ENCODE results near the gene PRRG1.
"Not testable (repeated sequence)": the region's sequence is repeated elsewhere in the genome, so short reads cannot be mapped to it uniquely, and the experiment has no call there.

Gene PRRG1

GRCh38 chrX:37349221-37350033, at the start of gene PRRG1:
Gene PRRG1, plus strand, starts transcription at chrX:37349364. Its CDS starts 56,886 bp downstream, at chrX:37406250.
- DNase-seq (ENCODE audit: low spot score) = no peak

- peak; percentile 2 for DNase-seq (ENCODE audit: low spot score)
These were observed 46.6 kb upstream of the PRRG1 start for GRCh38 chrX:37302569-37302968.

GRCh38 chrX:37305238-37305637, 43.9 kb upstream of the PRRG1 start:
- not testable (repeated sequence) for DNase-seq (ENCODE audit: low spot score)

GRCh38 chrX:37314531-37314930, 34.6 kb upstream of the PRRG1 start:
- no peak for DNase-seq (ENCODE audit: low spot score)

GRCh38 chrX:37315511-37316248, 33.5 kb upstream of the PRRG1 start:
- no peak for DNase-seq (ENCODE audit: low spot score)

GRCh38 chrX:37320541-37321203, 28.5 kb upstream of the PRRG1 start:
- no peak for DNase-seq (ENCODE audit: low spot score)

- DNase-seq (ENCODE audit: low spot score) = no peak
These were observed 18.5 kb upstream of the PRRG1 start for GRCh38 chrX:37330642-37331041.

- no peak for DNase-seq (ENCODE audit: low spot score)
These were observed 17.6 kb upstream of the PRRG1 start for GRCh38 chrX:37331546-37331945.

- DNase-seq (ENCODE audit: low spot score) = no peak
These were observed 17.1 kb upstream of the PRRG1 start for GRCh38 chrX:37332055-37332454.

- DNase-seq (ENCODE audit: low spot score) = no peak
These were observed 16.0 kb upstream of the PRRG1 start for GRCh38 chrX:37332987-37333658.

- no peak for DNase-seq (ENCODE audit: low spot score)
These were observed 1.7 kb upstream of the PRRG1 start for GRCh38 chrX:37347420-37347819.

GRCh38 chrX:37348231-37348970, 763 bp upstream of the PRRG1 start:
- no peak for DNase-seq (ENCODE audit: low spot score)

- no peak for DNase-seq (ENCODE audit: low spot score)
These were observed 268 bp upstream of the PRRG1 start for GRCh38 chrX:37348971-37349220.

GRCh38 chrX:37350034-37350365, 836 bp downstream of the PRRG1 start:
- no peak for DNase-seq (ENCODE audit: low spot score)

GRCh38 chrX:37353646-37354045, 4.5 kb downstream of the PRRG1 start:
- DNase-seq (ENCODE audit: low spot score) = no peak

GRCh38 chrX:37357436-37357835, 8.3 kb downstream of the PRRG1 start:
- no peak for DNase-seq (ENCODE audit: low spot score)

- DNase-seq (ENCODE audit: low spot score) = no peak
These were observed 12.4 kb downstream of the PRRG1 start for GRCh38 chrX:37361596-37361995.

- no peak for DNase-seq (ENCODE audit: low spot score)
These were observed 15.5 kb downstream of the PRRG1 start for GRCh38 chrX:37364666-37365065.

GRCh38 chrX:37367946-37368345, 18.8 kb downstream of the PRRG1 start:
- no peak for DNase-seq (ENCODE audit: low spot score)

GRCh38 chrX:37370499-37371141, 21.5 kb downstream of the PRRG1 start:
- no peak for DNase-seq (ENCODE audit: low spot score)

GRCh38 chrX:37371578-37371991, 22.4 kb downstream of the PRRG1 start:
- no peak for DNase-seq (ENCODE audit: low spot score)

Measured in NAMALWA (cell line).